ENCODE results near the gene UBE4A.
"Not testable (repeated sequence)": the region's sequence is repeated elsewhere in the genome, so short reads cannot be mapped to it uniquely, and the experiment has no call there.

The UBE4A gene

DNA sequence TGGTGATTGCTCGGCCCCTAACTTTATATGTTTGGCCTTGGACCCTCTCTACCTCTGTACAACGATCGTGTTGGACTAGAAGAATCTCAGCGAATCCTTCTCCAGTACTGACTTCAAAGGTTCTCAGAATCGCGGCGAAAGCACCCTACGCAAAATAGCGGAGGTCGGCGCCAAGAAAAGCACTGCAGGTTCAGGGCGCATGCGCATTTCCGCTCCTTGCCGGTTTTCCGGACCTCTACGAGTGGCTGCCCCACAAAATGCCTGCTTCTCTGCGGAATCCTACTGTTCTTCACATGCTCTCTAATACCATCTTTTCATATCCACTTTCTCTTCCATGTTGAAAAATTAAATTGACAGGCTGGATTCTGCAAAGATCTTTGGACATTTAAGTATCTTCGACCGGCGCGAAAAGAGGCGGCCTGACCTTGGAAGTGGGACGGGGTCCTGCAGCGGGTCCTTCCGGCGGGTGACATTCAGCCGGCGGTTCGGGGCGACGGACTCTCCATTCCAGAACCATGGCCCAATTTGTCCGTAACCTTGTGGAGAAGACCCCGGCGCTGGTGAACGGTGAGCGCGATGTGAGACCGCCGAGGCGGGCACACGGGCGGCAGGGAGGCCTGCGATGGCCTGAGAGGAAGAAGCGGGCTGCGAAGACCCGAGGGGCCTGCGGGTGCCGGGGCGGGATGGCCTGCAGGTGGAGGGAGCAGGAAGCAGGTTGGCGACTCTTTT lies 41.9 kb downstream of the UBE4A start, which contains the start of gene ATP5MG:
ATP5MG (plus strand) TSS at position 456 of the 729 bp plus-strand sequence; CDS start at position 516, 60 bp downstream.
- peak; percentile 92 for DNase-seq (ENCODE audit: low spot score)

DNA sequence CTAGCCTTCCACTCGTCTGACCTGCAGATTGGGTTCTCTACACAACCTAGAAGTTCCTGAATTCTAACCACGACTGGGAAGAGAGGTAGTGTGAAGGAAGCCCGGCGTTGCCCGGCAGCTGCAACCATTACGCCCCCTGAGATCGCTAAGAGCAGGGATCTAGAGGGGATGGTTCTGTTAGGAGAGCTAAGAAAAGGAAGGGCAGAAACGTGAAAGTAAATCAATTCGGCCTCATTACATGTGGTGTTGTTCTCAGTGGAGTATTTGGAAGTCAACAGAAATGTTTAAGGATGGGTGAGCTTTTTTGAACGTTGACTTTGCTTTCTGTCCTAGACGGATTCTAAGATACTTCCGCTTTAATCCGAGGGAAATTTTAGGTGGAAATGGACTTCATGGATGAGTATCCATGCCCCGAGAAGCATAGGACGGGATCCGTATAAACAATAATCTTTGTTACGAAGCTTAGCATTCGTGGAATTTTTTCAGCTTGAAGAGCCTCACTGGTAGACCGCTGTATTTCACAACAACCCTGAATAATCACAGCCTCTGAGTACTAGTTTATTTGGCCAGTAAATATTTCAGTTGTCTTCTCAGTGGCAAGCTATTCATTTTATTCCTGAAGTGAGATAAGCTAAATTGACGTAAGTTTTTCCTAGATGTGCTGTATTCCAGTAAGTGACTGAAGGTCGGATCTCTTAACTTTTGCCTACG lies 42.6 kb downstream of the UBE4A start:
- DNase-seq (ENCODE audit: low spot score), result no peak

DNA sequence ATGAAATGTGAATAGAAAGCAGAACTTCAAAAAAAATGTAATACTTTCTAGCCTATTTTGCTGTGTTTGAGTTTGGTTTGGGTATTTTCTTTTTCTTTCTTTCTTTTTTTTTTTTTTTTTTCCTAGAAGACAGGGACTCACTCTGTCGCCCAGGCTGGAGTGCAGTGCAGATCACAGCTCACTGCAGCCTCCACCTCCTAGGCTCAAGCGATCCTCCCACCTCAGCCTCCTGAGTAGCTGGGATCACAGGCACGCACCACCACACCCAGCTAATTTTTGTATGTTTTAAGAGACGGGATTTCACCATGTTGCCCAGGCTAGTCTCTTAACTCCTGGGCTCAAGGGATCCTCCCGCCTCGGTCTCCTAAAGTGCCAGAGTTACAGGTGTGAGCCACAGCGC lies 43.2 kb downstream of the UBE4A start:
- not testable (repeated sequence) for DNase-seq (ENCODE audit: low spot score)

DNA sequence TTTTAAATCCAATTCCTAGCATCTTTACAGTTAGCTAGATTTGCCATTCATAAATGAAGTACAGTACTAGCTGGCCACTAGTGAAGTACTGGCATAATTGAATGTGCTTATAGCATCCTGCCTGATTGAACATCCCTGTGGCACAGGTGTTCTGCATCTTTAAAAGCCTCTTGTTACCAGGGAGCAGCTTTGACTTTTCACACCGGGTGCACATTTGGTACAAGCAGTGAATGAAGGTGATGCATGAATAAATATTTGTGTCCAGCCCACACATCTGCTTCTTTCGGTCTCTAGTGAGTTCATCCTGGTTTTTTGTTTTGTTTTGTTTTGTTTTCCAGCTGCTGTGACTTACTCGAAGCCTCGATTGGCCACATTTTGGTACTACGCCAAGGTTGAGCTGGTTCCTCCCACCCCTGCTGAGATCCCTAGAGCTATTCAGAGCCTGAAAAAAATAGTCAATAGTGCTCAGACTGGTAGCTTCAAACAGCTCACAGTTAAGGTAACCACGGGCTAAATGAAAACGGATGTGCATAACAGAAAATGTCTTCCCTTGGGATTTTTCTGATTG lies 47.3 kb downstream of the UBE4A start:
- DNase-seq (ENCODE audit: low spot score), result no peak

DNA sequence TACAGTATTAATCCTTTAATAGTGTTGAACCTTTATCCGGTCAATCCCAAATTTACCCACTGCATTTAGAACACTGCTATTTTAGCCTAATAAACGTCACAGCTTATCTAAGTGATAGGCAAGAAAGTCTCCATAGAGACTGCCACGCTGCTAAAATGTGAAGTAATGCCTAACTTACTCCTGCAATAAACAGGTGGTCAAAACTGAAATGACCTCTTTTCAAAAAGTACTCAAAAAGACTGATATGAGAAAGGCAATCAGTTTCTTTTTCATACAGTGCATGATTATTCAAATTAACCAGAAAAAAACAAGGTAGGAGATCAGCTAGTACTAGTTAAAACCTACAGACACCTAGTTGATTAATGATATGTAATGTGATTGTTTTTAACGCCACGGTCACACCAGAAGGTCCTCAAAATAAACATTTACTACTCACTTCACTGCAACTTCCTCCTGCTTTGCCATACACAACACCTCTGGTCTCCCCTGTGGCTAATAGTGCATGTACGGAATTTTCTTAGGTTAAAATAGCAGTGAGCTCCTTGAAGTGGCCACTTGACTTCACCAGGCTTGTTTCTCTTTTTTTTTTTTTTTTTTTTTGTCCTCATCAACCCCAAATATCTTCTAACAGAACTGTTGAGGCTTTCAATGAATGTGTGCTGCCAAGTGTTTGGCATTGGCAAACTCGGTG lies 50.8 kb downstream of the UBE4A start:
- no peak for DNase-seq (ENCODE audit: low spot score)

DNA sequence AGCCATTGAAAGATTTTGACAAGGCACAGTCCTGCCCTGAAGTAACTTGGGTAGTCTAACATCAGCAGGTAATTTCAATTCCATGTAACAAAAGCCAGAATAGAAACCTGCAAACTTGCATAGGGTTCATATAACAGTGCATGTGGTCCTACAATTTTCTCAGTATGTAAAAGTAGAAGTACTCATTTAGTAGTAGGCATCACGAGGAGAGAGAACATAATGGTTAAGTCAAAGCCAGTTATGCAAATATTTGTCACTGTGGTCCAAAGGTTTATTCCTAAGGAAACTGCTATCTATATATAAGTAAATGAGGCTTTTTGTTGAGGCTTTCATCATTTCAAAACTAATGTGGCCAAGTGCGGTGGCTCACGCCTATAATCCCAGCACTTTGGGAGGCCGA lies 52.1 kb downstream of the UBE4A start:
- no peak for DNase-seq (ENCODE audit: low spot score)

DNA sequence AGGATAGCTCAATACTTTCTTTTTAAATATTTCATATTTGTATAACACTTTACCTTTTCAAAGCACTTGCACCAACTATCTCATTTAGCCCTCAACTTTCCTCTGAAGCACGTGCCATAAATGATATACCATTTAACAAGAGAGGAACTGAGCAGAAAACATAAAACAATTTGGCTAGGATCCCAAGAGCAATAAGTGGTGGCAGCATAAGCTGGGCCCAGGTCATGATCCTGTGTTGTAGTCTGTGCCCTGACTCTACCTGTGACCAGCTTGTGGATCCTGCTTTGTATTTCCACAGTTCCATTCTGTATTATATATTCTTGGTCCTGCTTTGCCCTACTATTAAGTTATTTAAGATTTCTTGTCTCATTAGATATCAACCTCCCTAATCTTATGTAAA lies 53.5 kb downstream of the UBE4A start:
- DNase-seq (ENCODE audit: low spot score), result no peak

DNA sequence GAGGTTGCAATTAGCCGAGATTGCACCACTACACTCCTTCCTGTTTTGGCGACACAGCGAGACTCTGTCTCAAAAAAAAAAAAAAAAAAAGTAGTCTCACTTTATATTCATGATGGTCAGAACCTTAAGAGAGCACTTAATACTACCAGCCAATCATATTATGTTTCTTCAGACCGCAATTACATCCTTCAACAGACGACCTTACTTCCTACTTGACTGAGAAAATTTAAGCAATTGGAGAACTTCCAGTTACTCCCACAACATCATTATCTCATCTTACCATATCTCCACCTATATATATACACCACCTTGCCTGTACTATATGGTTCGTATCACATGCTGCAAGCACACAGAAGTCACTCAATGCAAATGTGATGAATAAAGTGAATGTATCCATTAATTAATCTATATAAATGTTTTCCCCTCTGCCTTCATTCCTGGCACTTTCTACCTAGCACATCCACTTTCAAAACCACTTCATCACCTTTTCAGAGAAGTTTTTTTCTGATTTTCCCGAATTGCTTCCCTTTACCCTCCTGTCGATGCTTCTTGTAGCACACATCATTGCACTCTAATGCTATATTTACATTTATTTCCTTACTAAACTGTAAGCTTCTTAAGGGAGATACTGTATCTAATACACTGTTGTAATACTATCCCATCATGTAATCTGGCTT lies 55.8 kb downstream of the UBE4A start:
- DNase-seq (ENCODE audit: low spot score), result no peak

DNA sequence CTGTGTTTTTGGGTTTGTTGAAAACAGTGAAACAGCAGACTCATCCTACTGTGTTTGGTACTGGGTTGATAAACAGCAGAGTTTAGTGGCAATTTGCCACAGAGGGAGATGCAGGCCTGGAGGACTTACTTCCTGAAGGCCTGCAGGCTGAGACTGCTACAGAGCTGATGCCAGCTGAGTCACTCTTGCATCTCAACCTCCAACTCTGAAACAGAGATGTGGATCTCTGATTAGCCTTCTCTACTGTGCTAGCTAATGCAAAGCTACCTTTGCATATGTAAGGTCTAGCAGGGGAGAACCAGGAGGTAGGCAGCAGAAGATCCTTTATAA lies 56.3 kb downstream of the UBE4A start:
- peak; percentile 52 for DNase-seq (ENCODE audit: low spot score)

DNA sequence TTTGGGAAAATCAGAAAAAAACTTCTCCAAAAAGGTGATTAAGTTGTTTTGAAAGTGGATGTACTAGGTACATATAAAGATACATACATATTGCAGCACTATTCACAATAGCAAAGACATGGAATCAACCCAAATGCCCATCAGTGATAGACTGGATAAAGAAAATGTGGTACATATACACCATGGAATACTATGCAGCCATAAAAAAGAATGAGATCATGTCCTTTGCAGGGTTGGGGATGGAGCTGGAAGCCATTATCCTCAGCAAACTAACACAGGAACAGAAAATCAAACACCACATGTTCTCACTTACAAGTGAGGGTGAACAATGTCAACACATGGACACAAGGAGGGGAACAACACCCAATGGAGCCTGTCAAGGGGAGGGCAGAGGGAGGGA lies 57.5 kb downstream of the UBE4A start:
- DNase-seq (ENCODE audit: low spot score), result not testable (repeated sequence)

DNA sequence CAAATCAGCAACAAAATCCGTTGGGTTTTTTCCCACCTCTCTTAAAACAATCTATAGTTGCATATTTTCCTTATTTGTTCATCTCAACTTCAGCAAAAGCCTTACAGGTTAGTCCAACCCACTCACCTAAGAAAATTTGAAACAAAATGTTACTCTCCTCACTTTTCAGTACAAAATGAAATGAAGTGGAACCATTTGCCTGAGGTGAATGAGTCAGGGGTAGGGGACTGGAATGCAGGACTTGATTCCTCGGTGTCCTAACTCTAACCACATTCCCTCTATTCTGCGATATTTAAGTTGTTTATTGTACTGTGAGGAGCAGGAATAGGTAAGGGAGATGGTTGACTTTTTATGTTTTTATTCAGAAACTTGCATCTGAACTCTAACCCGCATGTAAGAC lies 58.4 kb downstream of the UBE4A start:
- no peak for DNase-seq (ENCODE audit: low spot score)

DNA sequence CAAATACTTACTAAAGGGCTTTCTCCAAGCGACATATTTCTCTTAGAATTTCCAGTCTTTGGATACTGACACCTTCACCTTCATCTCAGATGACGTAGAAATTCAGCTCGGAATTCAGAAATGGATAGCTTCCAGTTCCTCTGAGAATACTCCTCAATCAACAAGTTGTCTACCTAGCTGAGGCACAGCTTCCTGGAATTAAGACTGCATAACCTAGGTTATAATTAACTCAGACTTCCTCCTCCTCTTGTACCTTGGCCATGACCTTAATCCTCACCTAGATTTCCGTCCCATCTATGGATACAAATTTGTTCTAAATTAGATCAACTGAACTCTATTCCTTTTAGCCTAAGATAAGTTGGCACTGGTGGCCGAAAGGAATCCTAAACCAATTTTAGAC lies 59.4 kb downstream of the UBE4A start:
- no peak for DNase-seq (ENCODE audit: low spot score)

DNA sequence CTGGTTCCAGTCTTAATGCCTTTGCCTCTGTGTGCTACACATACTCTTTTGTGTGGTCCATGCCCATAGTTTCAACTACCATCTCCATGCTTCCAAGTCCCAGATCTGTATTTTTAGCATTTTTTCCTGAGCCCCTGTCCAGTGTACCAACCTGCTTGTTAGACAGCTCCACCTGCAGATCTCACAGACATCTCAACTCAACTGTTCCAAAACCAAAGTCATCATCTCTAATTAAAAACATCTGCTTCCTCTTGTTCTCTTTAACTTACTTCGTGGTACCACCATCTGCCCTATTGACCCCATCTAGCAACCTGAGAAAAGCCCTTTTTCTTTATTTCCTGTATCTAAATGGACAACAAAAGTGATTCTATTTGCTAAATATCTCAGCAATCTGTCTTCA lies 68.3 kb downstream of the UBE4A start:
- no peak for DNase-seq (ENCODE audit: low spot score)

DNA sequence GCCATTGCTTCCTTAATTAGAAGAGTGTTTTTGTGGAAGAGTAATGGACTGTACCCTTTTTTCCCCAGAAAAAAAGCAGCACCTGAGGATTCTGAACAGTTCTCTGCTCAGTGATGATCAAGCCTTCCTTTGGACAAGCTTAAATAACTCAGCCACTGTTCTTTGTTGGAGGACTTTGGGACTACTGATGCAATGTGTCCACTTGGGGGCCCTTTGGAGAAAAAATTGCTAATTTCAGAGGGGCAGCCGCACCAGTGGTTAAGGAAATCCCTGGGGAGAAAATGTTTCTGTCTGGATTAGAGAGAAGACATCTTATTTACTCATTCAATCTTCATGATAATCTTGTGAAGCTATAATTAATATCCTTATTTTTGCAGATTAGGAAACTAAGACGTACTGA lies 71.6 kb downstream of the UBE4A start:
- no peak for DNase-seq (ENCODE audit: low spot score)

DNA sequence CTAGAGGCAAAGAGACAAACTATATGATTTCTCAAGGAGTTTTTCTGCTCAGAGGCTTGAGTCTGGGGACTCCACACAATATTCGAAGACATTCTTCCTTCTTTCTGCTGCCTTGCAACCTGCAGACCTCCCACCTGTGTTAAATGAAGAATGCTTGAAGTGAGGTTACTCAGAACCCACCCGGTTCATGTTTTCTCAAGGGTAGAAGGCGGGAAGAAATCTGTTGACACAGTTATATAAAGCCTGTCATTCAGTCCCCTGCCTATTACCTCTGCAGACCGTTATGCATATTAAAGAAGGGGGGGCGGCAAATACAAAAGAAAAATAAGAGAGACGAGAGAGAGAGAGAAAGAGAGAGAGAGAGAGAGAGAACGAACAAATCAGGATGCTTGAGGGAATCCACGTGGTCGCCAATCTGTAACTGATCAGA lies 74.7 kb downstream of the UBE4A start:
- no peak for DNase-seq (ENCODE audit: low spot score)

DNA sequence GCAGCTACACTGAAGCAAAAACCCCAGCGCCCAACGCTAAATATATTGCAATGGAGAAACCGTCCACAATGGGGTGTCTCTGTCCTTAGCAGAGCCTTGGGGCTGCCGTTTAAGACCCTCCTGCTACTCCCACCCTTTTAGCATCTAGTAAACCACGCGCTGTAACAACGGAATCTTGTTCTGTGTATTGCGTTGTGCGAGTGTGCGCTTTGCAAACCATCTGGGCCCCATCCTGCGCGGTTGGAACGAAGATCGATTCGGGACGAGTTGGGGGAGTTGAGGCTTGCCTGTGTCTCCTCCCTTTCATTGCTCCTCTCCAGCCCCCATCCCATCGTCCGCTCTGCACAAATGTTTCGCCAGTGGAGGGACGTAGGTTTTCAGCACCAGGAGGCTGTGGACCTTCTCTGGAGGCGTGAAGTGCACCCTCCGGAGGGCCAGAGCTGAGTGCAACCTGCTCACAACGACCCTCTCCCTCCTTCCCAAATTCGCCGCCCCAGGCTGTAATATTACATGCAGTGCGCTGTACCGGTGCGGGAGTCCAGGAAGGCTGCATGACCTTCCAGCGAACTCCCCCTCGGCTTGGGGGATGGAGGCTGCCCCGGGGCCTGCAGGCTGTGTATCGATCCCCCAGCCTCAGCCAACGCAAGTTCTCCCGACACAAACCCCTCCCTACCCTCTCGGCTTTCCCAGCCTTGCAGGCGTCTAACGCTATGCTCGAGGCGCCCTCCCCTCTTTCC lies 75.3 kb downstream of the UBE4A start:
- peak; percentile 76 for DNase-seq (ENCODE audit: low spot score)

DNA sequence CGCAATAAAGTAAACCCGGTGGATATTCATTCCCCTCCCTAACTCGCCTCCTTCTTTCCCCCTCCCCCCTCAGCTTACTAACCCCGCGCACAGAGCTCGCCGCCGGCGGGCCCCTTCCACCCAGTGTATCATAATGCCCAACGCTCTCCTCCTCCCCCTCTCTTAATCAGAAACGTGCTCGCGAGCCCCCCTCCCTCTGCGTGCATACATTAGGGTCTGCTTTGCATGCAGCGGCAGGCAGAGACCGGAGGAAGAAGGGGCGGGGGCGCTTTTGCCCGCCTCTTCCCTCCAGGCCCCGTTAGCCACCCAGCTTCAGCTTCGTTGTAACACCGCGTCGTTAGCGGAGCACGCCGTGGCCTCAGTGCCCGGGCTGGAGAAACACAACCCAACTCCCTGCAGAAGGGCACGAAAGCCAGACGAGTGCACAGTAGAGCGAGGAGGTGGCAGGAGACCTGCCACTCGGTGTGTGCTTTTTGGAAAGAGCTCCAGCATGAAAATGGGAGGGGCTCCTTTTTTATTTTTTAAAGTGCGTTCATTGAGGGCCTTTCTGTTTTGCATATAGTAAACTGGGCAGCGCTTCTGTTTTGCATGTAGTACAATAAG lies 76.0 kb downstream of the UBE4A start:
- peak; percentile 65 for DNase-seq (ENCODE audit: low spot score)

DNA sequence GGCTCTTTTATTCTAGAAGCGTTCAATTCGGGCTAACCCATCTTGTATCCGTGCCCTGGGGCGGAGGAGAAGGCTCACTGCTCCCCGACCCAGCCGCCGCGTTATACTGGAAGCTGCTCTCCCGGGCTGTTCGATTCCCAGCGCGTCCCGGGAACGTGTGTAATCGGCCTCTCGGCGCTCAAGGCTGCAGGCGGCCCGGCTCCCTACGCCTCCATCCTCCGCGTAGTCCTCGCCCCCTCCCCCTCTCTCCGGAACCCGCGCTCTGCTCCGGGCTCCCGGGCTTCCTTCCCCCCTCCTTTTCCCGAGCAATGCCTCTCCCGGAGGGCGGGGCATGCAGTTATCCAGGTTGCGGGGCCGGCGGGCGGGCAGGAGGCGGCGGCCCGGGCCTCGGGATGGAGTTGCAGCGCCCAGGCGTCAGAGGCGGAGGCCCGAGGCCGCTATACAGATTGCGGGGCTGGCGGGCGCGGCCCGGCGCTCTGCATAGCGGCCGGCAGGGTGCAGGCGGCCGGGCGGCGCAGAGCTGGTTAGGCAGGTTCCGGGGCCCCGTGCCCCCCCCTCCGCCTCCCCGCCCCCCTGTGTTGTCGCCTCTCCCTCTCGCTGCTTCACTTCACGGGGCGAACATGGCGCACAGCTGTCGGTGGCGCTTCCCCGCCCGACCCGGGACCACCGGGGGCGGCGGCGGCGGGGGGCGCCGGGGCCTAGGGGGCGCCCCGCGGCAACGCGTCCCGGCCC lies 76.7 kb downstream of the UBE4A start, which contains the start of gene KMT2A:
KMT2A (plus strand) TSS at position 600 of the 732 bp plus-strand sequence; CDS start at position 621, 21 bp downstream.
- DNase-seq (ENCODE audit: low spot score), result peak; percentile 95

DNA sequence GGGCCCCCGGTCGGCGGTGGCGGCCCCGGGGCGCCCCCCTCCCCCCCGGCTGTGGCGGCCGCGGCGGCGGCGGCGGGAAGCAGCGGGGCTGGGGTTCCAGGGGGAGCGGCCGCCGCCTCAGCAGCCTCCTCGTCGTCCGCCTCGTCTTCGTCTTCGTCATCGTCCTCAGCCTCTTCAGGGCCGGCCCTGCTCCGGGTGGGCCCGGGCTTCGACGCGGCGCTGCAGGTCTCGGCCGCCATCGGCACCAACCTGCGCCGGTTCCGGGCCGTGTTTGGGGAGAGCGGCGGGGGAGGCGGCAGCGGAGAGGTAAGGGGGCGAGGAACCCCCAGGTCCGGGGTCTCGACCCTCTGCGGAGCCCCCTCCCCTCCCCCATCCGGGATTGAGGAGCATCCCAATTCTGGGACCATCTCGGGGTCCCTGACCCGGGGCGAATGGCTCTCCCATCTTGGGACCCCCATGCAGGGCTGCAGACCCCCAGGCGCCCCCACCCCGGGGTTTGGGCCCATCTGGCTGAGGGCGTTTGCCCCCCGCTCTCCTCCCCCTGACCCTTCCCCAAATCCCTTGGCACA lies 77.3 kb downstream of the UBE4A start:
- no peak for DNase-seq (ENCODE audit: low spot score)

Measured in Ammon's horn (tissue), 1 donor.